Measurements from ENCODE around the gene PHACTR3. TPM values are rescaled to one million over a fixed set of nuclear protein-coding genes. Genes with fewer than 3 reads are reported as not detected.

The PHACTR3 gene
- total and polyA plus RNA-seq, 2 donors (not counting 3 experiments of a cell fraction or from before 2014, with no cell fraction given), result not detected

DNA sequence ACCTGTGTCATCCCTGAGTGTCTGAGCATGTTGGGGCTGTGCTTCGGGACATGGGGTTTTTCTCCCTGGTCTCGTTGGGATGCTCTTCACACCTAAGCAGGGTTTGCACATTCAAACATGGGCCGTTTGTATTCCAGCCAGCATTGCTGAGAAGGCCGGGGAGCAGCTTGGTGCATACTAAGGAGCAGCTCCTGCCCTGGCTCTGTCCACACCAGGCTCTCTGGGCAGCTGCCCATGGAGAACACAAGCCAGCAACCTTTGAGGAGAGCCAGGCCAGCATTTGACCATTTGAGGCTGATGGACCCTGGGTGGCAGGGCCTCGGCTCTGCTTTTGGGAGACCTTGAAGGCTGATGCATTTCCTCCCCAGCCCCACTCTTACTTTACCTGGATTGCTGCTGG is 92.1 kb downstream of the PHACTR3 start:
- no peak overlapping the region for H3K27ac ChIP-seq (ENCODE audit: insufficient read depth, low read depth, low read length)
- H3K36me3 ChIP-seq (ENCODE audit: control insufficient read depth in 2 of 2, extremely low read depth in 1 of 2, insufficient read depth in 2 of 2, low read length in 2 of 2), result no peaks in the 10 kb centered on the region
- no peaks in the 10 kb centered on the region for H4K20me1 ChIP-seq (replicated peaks; ENCODE audit: control insufficient read depth, extremely low read depth, insufficient read depth, low read length)
- intact Hi-C loops (cut with micrococcal nuclease), result no loop called here
- no peaks in the 10 kb centered on the region for H3K4me1 ChIP-seq (ENCODE audit: control insufficient read depth, extremely low read depth, insufficient read depth, low read length)
- ChIA-PET CTCF (no interaction called here), POLR2A (no interaction called here)
- no peak overlapping the region for H2AFZ ChIP-seq (ENCODE audit: low read depth, low read length)
- no peak overlapping the region for H3K9ac ChIP-seq (replicated peaks; ENCODE audit: extremely low read depth, insufficient read depth, low read length)
- H3K9me3 ChIP-seq (replicated peaks; ENCODE audit: control insufficient read depth, insufficient read depth, low read length), result peaks cover 1% of the 10 kb centered on the region
- no peak overlapping the region for H3K4me2 ChIP-seq (ENCODE audit: insufficient read depth, low read length)
- dilution Hi-C loops (cut with MboI; ENCODE audit: extremely low pct_ligation_motif_present, low sequenced_read_pairs), result no loop called here
- TF ChIP-seq POLR2A (IDR thresholded peaks at IDR 0.05; ENCODE audit: low read depth, low read length) (no peak), MYC (IDR thresholded peaks at IDR 0.05; ENCODE audit: low read depth, low read length) (no peak), EZH2 (IDR thresholded peaks at IDR 0.05; ENCODE audit: borderline replicate concordance, low read depth, low read length, severe bottlenecking) (no peak)
- DNase-seq (ENCODE audit: low read depth, low spot score) (no peak), FAIRE-seq (no peak)
- no peak overlapping the region for H3K4me3 ChIP-seq (replicated peaks in 1 of 3; ENCODE audit: insufficient read depth in 1 of 3, low read depth in 1 of 3, low read length in 3 of 3)
- H3K9me1 ChIP-seq (replicated peaks; ENCODE audit: control insufficient read depth, extremely low read depth, insufficient read depth, low read length), result no peaks in the 10 kb centered on the region
- BruUV-seq (replicated peaks), result no TSS peak
- H3K27me3 ChIP-seq (ENCODE audit: control insufficient read depth in 2 of 2, insufficient read depth in 2 of 2, low read length in 2 of 2), result no peaks in the 10 kb centered on the region
- H3K79me2 ChIP-seq (ENCODE audit: control insufficient read depth, insufficient read depth, low read length), result no peaks in the 10 kb centered on the region

DNA sequence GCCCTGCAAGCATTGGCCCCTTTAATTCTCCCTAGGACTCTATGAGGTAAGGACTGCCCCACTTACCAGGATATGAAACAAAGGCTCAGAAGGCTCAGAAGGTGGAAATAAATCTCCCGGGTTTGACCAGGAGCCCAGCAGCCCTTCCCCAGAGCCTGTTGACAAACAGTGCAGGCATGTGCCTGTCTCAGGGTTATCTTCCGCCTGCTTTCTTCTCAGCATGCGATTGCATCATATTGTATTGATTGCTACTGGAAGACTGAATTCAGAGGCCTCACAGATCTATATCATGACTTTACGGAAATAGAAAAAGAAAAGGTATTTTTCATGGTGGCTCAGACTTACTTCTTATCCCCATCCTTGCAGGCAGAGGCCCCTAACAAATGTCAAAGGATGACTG is 92.7 kb downstream of the PHACTR3 start:
- no peaks in the 10 kb centered on the region for H3K4me1 ChIP-seq (ENCODE audit: control insufficient read depth, extremely low read depth, insufficient read depth, low read length)
- H3K4me3 ChIP-seq (replicated peaks in 1 of 3; ENCODE audit: insufficient read depth in 1 of 3, low read depth in 1 of 3, low read length in 3 of 3), result no peak overlapping the region
- H3K27ac ChIP-seq (ENCODE audit: insufficient read depth, low read depth, low read length), result no peak overlapping the region
- BruUV-seq (replicated peaks), result no TSS peak
- H3K9me1 ChIP-seq (replicated peaks; ENCODE audit: control insufficient read depth, extremely low read depth, insufficient read depth, low read length), result no peaks in the 10 kb centered on the region
- TF ChIP-seq POLR2AphosphoS5 (IDR thresholded peaks at IDR 0.05; ENCODE audit: insufficient read depth, low read depth, low read length) (no peak), POLR2A (IDR thresholded peaks at IDR 0.05; ENCODE audit: low read depth, low read length) (no peak), MYC (IDR thresholded peaks at IDR 0.05; ENCODE audit: low read depth, low read length) (no peak), GATA2 (IDR thresholded peaks at IDR 0.05; ENCODE audit: insufficient read depth, insufficient read length, low read depth, low read length) (no peak), FOS (IDR thresholded peaks at IDR 0.05; ENCODE audit: borderline replicate concordance, insufficient read depth, low read length) (no peak), JUN (IDR thresholded peaks at IDR 0.05; ENCODE audit: borderline replicate concordance, insufficient read depth, insufficient read length, low read depth) (no peak), EZH2 (IDR thresholded peaks at IDR 0.05; ENCODE audit: borderline replicate concordance, low read depth, low read length, severe bottlenecking) (no peak)
- TF ChIP-seq, protein P1, sequence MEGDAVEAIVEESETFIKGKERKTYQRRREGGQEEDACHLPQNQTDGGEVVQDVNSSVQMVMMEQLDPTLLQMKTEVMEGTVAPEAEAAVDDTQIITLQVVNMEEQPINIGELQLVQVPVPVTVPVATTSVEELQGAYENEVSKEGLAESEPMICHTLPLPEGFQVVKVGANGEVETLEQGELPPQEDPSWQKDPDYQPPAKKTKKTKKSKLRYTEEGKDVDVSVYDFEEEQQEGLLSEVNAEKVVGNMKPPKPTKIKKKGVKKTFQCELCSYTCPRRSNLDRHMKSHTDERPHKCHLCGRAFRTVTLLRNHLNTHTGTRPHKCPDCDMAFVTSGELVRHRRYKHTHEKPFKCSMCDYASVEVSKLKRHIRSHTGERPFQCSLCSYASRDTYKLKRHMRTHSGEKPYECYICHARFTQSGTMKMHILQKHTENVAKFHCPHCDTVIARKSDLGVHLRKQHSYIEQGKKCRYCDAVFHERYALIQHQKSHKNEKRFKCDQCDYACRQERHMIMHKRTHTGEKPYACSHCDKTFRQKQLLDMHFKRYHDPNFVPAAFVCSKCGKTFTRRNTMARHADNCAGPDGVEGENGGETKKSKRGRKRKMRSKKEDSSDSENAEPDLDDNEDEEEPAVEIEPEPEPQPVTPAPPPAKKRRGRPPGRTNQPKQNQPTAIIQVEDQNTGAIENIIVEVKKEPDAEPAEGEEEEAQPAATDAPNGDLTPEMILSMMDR (IDR thresholded peaks at IDR 0.05; ENCODE audit: extremely low read depth in 1 of 2, insufficient read depth in 1 of 2, low read depth in 1 of 2, low read length in 2 of 2), result no peak
- TF ChIP-seq, protein P2, sequence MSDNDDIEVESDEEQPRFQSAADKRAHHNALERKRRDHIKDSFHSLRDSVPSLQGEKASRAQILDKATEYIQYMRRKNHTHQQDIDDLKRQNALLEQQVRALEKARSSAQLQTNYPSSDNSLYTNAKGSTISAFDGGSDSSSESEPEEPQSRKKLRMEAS (IDR thresholded peaks at IDR 0.05; ENCODE audit: insufficient read depth, insufficient read length), result no peak
- intact Hi-C loops (cut with micrococcal nuclease) (no loop called here), dilution Hi-C loops (cut with MboI; ENCODE audit: extremely low pct_ligation_motif_present, low sequenced_read_pairs) (no loop called here)
- no peak overlapping the region for H3K9ac ChIP-seq (replicated peaks; ENCODE audit: extremely low read depth, insufficient read depth, low read length)
- ChIA-PET CTCF (no interaction called here), POLR2A (no interaction called here)
- DNase-seq (ENCODE audit: low read depth, low spot score), result no peak
- no peaks in the 10 kb centered on the region for H3K36me3 ChIP-seq (ENCODE audit: control insufficient read depth in 2 of 2, extremely low read depth in 1 of 2, insufficient read depth in 2 of 2, low read length in 2 of 2)
- no peaks in the 10 kb centered on the region for H3K79me2 ChIP-seq (ENCODE audit: control insufficient read depth, insufficient read depth, low read length)
- no peaks in the 10 kb centered on the region for H4K20me1 ChIP-seq (replicated peaks; ENCODE audit: control insufficient read depth, extremely low read depth, insufficient read depth, low read length)
- no peak for FAIRE-seq
- no peak overlapping the region for H3K4me2 ChIP-seq (ENCODE audit: insufficient read depth, low read length)
- no peak overlapping the region for H2AFZ ChIP-seq (ENCODE audit: low read depth, low read length)
- no peaks in the 10 kb centered on the region for H3K27me3 ChIP-seq (ENCODE audit: control insufficient read depth in 2 of 2, insufficient read depth in 2 of 2, low read length in 2 of 2)
- H3K9me3 ChIP-seq (replicated peaks; ENCODE audit: control insufficient read depth, insufficient read depth, low read length), result peaks cover 1% of the 10 kb centered on the region
